ENCODE results near the gene SYCE3.

SYCE3 gene

GRCh38 chr22:50601669-50602337 is 39.1 kb upstream of the SYCE3 start:
- H2AFZ ChIP-seq (ENCODE audit: low read depth, low read length), result no peak overlapping the region
- H3K27ac ChIP-seq (ENCODE audit: low read length), result no peak overlapping the region
- no peak overlapping the region for H3K4me2 ChIP-seq (ENCODE audit: low read length)
- no peak overlapping the region for H3K9ac ChIP-seq (ENCODE audit: low read length)
- TF ChIP-seq, protein P1, sequence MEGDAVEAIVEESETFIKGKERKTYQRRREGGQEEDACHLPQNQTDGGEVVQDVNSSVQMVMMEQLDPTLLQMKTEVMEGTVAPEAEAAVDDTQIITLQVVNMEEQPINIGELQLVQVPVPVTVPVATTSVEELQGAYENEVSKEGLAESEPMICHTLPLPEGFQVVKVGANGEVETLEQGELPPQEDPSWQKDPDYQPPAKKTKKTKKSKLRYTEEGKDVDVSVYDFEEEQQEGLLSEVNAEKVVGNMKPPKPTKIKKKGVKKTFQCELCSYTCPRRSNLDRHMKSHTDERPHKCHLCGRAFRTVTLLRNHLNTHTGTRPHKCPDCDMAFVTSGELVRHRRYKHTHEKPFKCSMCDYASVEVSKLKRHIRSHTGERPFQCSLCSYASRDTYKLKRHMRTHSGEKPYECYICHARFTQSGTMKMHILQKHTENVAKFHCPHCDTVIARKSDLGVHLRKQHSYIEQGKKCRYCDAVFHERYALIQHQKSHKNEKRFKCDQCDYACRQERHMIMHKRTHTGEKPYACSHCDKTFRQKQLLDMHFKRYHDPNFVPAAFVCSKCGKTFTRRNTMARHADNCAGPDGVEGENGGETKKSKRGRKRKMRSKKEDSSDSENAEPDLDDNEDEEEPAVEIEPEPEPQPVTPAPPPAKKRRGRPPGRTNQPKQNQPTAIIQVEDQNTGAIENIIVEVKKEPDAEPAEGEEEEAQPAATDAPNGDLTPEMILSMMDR (IDR thresholded peaks at IDR 0.05; ENCODE audit: low read depth, low read length), result no peak
- no peak for TF ChIP-seq EZH2phosphoT487 (IDR thresholded peaks at IDR 0.05; ENCODE audit: low read depth)
- no peaks in the 10 kb centered on the region for H3K4me1 ChIP-seq (ENCODE audit: low read length)
- no peaks in the 10 kb centered on the region for H3K36me3 ChIP-seq (replicated peaks; ENCODE audit: low read depth, low read length)
- H3K79me2 ChIP-seq (ENCODE audit: low read length), result no peaks in the 10 kb centered on the region
- no peaks in the 10 kb centered on the region for H3K9me3 ChIP-seq (ENCODE audit: insufficient read depth, low read length)
- H4K20me1 ChIP-seq (ENCODE audit: insufficient read depth, low read length), result no peaks in the 10 kb centered on the region
- H3K4me3 ChIP-seq (ENCODE audit: low read length), result no peak overlapping the region
- no peaks in the 10 kb centered on the region for H3K27me3 ChIP-seq (ENCODE audit: low read depth, low read length)

GRCh38 chr22:50600967-50601668 is 38.4 kb upstream of the SYCE3 start:
- H3K27ac ChIP-seq (ENCODE audit: low read length), result no peak overlapping the region
- H4K20me1 ChIP-seq (ENCODE audit: insufficient read depth, low read length), result no peaks in the 10 kb centered on the region
- TF ChIP-seq EZH2phosphoT487 (IDR thresholded peaks at IDR 0.05; ENCODE audit: low read depth), result no peak
- TF ChIP-seq, protein P1 (IDR thresholded peaks at IDR 0.05; ENCODE audit: low read depth, low read length), result no peak

GRCh38 chr22:50600538-50600937 is 37.8 kb upstream of the SYCE3 start, which contains the start of gene MAPK8IP2:
Gene MAPK8IP2, plus strand, starts transcription at chr22:50600793. Its CDS starts 26 bp downstream, at chr22:50600819.
- Histone ChIP-seq H4K20me1 (ENCODE audit: insufficient read depth, low read length) (no peaks in the 10 kb centered on the region), H2AFZ (ENCODE audit: low read depth, low read length) (no peak within 1 kb of the TSS), H3K9me3 (ENCODE audit: insufficient read depth, low read length) (no peaks in the 10 kb centered on the region), H3K4me1 (ENCODE audit: low read length) (no peaks in the 10 kb centered on the region), H3K4me3 (ENCODE audit: low read length) (peak within 1 kb of the TSS; percentile 67), H3K9ac (ENCODE audit: low read length) (no peak within 1 kb of the TSS), H3K27me3 (ENCODE audit: low read depth, low read length) (no peaks in the 10 kb centered on the region), H3K27ac (ENCODE audit: low read length) (no peak within 1 kb of the TSS), H3K79me2 (ENCODE audit: low read length) (no peaks in the 10 kb centered on the region), H3K4me2 (ENCODE audit: low read length) (peak within 1 kb of the TSS; percentile 54), H3K36me3 (replicated peaks; ENCODE audit: low read depth, low read length) (no peaks in the 10 kb centered on the region)
- TF ChIP-seq, protein P1 (IDR thresholded peaks at IDR 0.05; ENCODE audit: low read depth, low read length), result no peak
- no peak for TF ChIP-seq EZH2phosphoT487 (IDR thresholded peaks at IDR 0.05; ENCODE audit: low read depth)

More at GRCh38 chr22:50600967-50601668, 38.4 kb upstream of the SYCE3 start:
- Histone ChIP-seq H2AFZ (ENCODE audit: low read depth, low read length) (no peak overlapping the region), H3K27me3 (ENCODE audit: low read depth, low read length) (no peaks in the 10 kb centered on the region), H3K9me3 (ENCODE audit: insufficient read depth, low read length) (no peaks in the 10 kb centered on the region), H3K36me3 (replicated peaks; ENCODE audit: low read depth, low read length) (no peaks in the 10 kb centered on the region), H3K4me3 (ENCODE audit: low read length) (peak overlapping the region; percentile 67), H3K79me2 (ENCODE audit: low read length) (no peaks in the 10 kb centered on the region), H3K9ac (ENCODE audit: low read length) (no peak overlapping the region), H3K4me1 (ENCODE audit: low read length) (no peaks in the 10 kb centered on the region), H3K4me2 (ENCODE audit: low read length) (peak overlapping the region; percentile 54)

- Histone ChIP-seq H3K27ac (ENCODE audit: low read length) (no peak overlapping the region), H3K9ac (ENCODE audit: low read length) (no peak overlapping the region), H3K4me2 (ENCODE audit: low read length) (peak overlapping the region; percentile 34), H4K20me1 (ENCODE audit: insufficient read depth, low read length) (no peaks in the 10 kb centered on the region), H3K4me3 (ENCODE audit: low read length) (peak overlapping the region; percentile 31; the same call in 1 of the 2 replicates), H3K4me1 (ENCODE audit: low read length) (no peaks in the 10 kb centered on the region), H3K36me3 (replicated peaks; ENCODE audit: low read depth, low read length) (no peaks in the 10 kb centered on the region), H3K9me3 (ENCODE audit: insufficient read depth, low read length) (no peaks in the 10 kb centered on the region), H3K79me2 (ENCODE audit: low read length) (no peaks in the 10 kb centered on the region), H3K27me3 (ENCODE audit: low read depth, low read length) (no peaks in the 10 kb centered on the region), H2AFZ (ENCODE audit: low read depth, low read length) (no peak overlapping the region)
- TF ChIP-seq EZH2phosphoT487 (IDR thresholded peaks at IDR 0.05; ENCODE audit: low read depth), result no peak
- TF ChIP-seq, protein P1 (IDR thresholded peaks at IDR 0.05; ENCODE audit: low read depth, low read length), result no peak
These were observed 37.2 kb upstream of the SYCE3 start for GRCh38 chr22:50599816-50600455.

All from OCI-LY3 (cell line).